Thymus (tissue), 11 donors: ENCODE measurements around the gene SORCS1. TPM values are rescaled to one million over a fixed set of nuclear protein-coding genes. Genes with fewer than 3 reads are reported as not detected.

Experiments used
- DNase-seq, 9 donors: peaks; one replicate each; pipeline ENCODE4 v3.0.0-alpha.2; 2013; ENCODE audit warnings: low spot score in 9 of 9, low read depth in 6 of 9, missing footprints in 1 of 9
- H3K27ac ChIP-seq, 2 donors: one replicate each; pipeline ENCODE4 v1.5.1; 2013; ENCODE audit warnings: control low read depth in 1 of 2, low read depth in 1 of 2, low read length in 1 of 2, mild to moderate bottlenecking in 1 of 2, moderate library complexity in 1 of 2
- H3K27me3 ChIP-seq, 2 donors: one replicate each; pipeline ENCODE4 v1.5.1; 2013; ENCODE audit warnings: low read length in 1 of 2; ENCODE audit not compliant: control insufficient read depth in 2 of 2, insufficient read depth in 1 of 2
- H3K36me3 ChIP-seq, 2 donors: one replicate each; pipeline ENCODE4 v1.5.1; 2013; ENCODE audit warnings: low read length in 1 of 2, mild to moderate bottlenecking in 1 of 2, moderate library complexity in 1 of 2; ENCODE audit not compliant: control insufficient read depth in 2 of 2, insufficient read depth in 2 of 2
- H3K4me1 ChIP-seq, 2 donors: one replicate each; pipeline ENCODE4 v1.5.1; 2013; ENCODE audit warnings: low read length in 2 of 2; ENCODE audit not compliant: control insufficient read depth in 2 of 2, insufficient read depth in 2 of 2
- H3K4me3 ChIP-seq, 2 donors: one replicate each; pipeline ENCODE4 v1.5.1; 2013; ENCODE audit warnings: low read length in 2 of 2, control low read depth in 1 of 2, mild to moderate bottlenecking in 1 of 2
- H3K9me3 ChIP-seq, 2 donors: one replicate each; pipeline ENCODE4 v1.5.1; 2013; ENCODE audit warnings: low read length in 1 of 2, mild to moderate bottlenecking in 1 of 2; ENCODE audit not compliant: control insufficient read depth in 2 of 2, insufficient read depth in 1 of 2
- WGBS: extraction: QIAGEN DNeasy Blood & Tissue Kit; methylation state at CpG from one replicate; pipeline ENCODE4 v1.1.7; 2013; 5-methylcytosine and 5-hydroxymethylcytosine counted together
- polyA plus RNA-seq: library from polyadenylated mRNA; stranded (reverse); fragments of 200-250 nt; gene quantifications from one replicate; pipeline ENCODE4 v1.2.3, GENCODE V29; 2013
- total RNA-seq: library from RNA; stranded (reverse); fragments of 120-200 nt; gene quantifications from one replicate; pipeline ENCODE4 v1.2.4, GENCODE V29; 2013
- donor health status: healthy.

The SORCS1 gene
- total and polyA plus RNA-seq, 2 donors, result 1.1 to 3.6 TPM

GRCh38 chr10:106973288-106973687 is 191.2 kb downstream of the SORCS1 start:
- H3K4me1 ChIP-seq, result no peaks in the 10 kb centered on the region
- no peak overlapping the region for H3K4me3 ChIP-seq
- no peak for DNase-seq
- H3K27me3 ChIP-seq, result no peaks in the 10 kb centered on the region
- H3K36me3 ChIP-seq, result no peaks in the 10 kb centered on the region
- WGBS, result 88% methylated on average over 1 of the region's 1 CpG
- no peak overlapping the region for H3K27ac ChIP-seq
- no peaks in the 10 kb centered on the region for H3K9me3 ChIP-seq

- H3K4me3 ChIP-seq, result no peak overlapping the region
- H3K9me3 ChIP-seq, result no peaks in the 10 kb centered on the region
- no peaks in the 10 kb centered on the region for H3K4me1 ChIP-seq
- WGBS, result 94% methylated on average over 2 of the region's 2 CpGs
- H3K27ac ChIP-seq, result no peak overlapping the region
- H3K36me3 ChIP-seq, result no peaks in the 10 kb centered on the region
- H3K27me3 ChIP-seq, result no peaks in the 10 kb centered on the region
- no peak for DNase-seq
Measured at GRCh38 chr10:106972381-106972780, 192.1 kb downstream of the SORCS1 start.

- Histone ChIP-seq H3K27me3 (no peaks in the 10 kb centered on the region), H3K4me1 (no peaks in the 10 kb centered on the region), H3K4me3 (no peak overlapping the region), H3K27ac (no peak overlapping the region), H3K36me3 (no peaks in the 10 kb centered on the region), H3K9me3 (no peaks in the 10 kb centered on the region)
- WGBS, result 94% methylated on average over 1 of the region's 1 CpG
- no peak for DNase-seq
Measured at GRCh38 chr10:106971411-106971831, 193.1 kb downstream of the SORCS1 start.

GRCh38 chr10:106967452-106967851 is 197.1 kb downstream of the SORCS1 start:
- no peak for DNase-seq
- 90% methylated on average over 3 of the region's 3 CpGs for WGBS
- H3K36me3 ChIP-seq, result no peaks in the 10 kb centered on the region
- H3K27ac ChIP-seq, result no peak overlapping the region
- H3K27me3 ChIP-seq, result no peaks in the 10 kb centered on the region
- no peaks in the 10 kb centered on the region for H3K4me1 ChIP-seq
- no peak overlapping the region for H3K4me3 ChIP-seq
- H3K9me3 ChIP-seq, result no peaks in the 10 kb centered on the region

GRCh38 chr10:106960812-106961211 is 203.7 kb downstream of the SORCS1 start:
- Histone ChIP-seq H3K27ac (no peak overlapping the region), H3K27me3 (no peaks in the 10 kb centered on the region), H3K4me3 (no peak overlapping the region), H3K4me1 (no peaks in the 10 kb centered on the region), H3K9me3 (no peaks in the 10 kb centered on the region), H3K36me3 (no peaks in the 10 kb centered on the region)
- DNase-seq, result no peak
- 95% methylated on average over 1 of the region's 1 CpG for WGBS

- 91% methylated on average over 3 of the region's 3 CpGs for WGBS
- Histone ChIP-seq H3K27ac (no peak overlapping the region), H3K36me3 (no peaks in the 10 kb centered on the region), H3K4me1 (no peaks in the 10 kb centered on the region), H3K9me3 (no peaks in the 10 kb centered on the region), H3K27me3 (no peaks in the 10 kb centered on the region), H3K4me3 (no peak overlapping the region)
- no peak for DNase-seq
Measured at GRCh38 chr10:106959521-106959920, 205.0 kb downstream of the SORCS1 start.

GRCh38 chr10:106958589-106959361 is 205.7 kb downstream of the SORCS1 start:
- DNase-seq, result no peak
- H3K4me1 ChIP-seq, result no peaks in the 10 kb centered on the region
- 85% methylated on average over 11 of the region's 11 CpGs for WGBS
- H3K9me3 ChIP-seq, result no peaks in the 10 kb centered on the region
- no peak overlapping the region for H3K27ac ChIP-seq
- H3K27me3 ChIP-seq, result no peaks in the 10 kb centered on the region
- no peaks in the 10 kb centered on the region for H3K36me3 ChIP-seq
- no peak overlapping the region for H3K4me3 ChIP-seq

GRCh38 chr10:106957823-106958588 is 206.5 kb downstream of the SORCS1 start:
- H3K4me1 ChIP-seq, result no peaks in the 10 kb centered on the region
- no peaks in the 10 kb centered on the region for H3K27me3 ChIP-seq
- no peaks in the 10 kb centered on the region for H3K9me3 ChIP-seq
- WGBS, result 19% methylated on average over 12 of the region's 12 CpGs
- H3K27ac ChIP-seq, result no peak overlapping the region
- H3K36me3 ChIP-seq, result no peaks in the 10 kb centered on the region
- no peak overlapping the region for H3K4me3 ChIP-seq
- DNase-seq, result peak in 1 of 9 donors; percentile 19

- H3K27ac ChIP-seq, result no peak overlapping the region
- DNase-seq, result no peak
- no peak overlapping the region for H3K4me3 ChIP-seq
- no peaks in the 10 kb centered on the region for H3K9me3 ChIP-seq
- 96% methylated on average over 4 of the region's 4 CpGs for WGBS
- no peaks in the 10 kb centered on the region for H3K36me3 ChIP-seq
- no peaks in the 10 kb centered on the region for H3K4me1 ChIP-seq
- H3K27me3 ChIP-seq, result no peaks in the 10 kb centered on the region
Measured at GRCh38 chr10:106956216-106956915, 208.1 kb downstream of the SORCS1 start.
